Astrocyte (in vitro differentiated cells and primary cell): ENCODE results near the gene LZTS2.

Experiments
- EZH2 ChIP-seq: IDR thresholded peaks from 2 replicates; pipeline ENCODE4 v1.6.1; 2012; ENCODE audit warnings: mild to moderate bottlenecking, low read length, inconsistent platforms; ENCODE audit not compliant: insufficient read depth
- TF ChIP-seq, protein P1 (sequence below): IDR thresholded peaks from 2 replicates; pipeline ENCODE4 v1.5.1; 2011; ENCODE audit warnings: low read depth, mild to moderate bottlenecking, inconsistent platforms, low read length, moderate library complexity; ENCODE audit not compliant: insufficient read depth

DNA sequence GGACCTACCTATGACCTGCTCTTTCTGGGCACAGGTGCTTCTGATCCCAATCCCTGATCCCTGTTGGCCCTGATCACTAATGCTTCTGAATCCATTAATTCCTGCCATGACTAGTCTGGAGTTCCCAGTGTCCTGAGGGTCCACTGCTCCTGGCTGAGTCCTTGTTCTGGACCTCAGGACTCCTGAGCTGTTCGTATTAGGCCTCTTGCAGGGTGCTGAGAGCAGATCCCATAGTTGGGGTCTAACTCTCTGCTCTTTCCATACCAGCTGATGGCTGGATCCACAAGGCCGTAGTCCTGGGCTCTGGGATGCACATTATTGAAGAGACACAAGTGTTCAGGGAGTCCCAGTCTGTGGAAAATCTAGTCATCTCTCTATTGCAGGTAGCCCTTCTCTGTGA lies 19.3 kb upstream of the LZTS2 start:
- TF ChIP-seq, protein P1, sequence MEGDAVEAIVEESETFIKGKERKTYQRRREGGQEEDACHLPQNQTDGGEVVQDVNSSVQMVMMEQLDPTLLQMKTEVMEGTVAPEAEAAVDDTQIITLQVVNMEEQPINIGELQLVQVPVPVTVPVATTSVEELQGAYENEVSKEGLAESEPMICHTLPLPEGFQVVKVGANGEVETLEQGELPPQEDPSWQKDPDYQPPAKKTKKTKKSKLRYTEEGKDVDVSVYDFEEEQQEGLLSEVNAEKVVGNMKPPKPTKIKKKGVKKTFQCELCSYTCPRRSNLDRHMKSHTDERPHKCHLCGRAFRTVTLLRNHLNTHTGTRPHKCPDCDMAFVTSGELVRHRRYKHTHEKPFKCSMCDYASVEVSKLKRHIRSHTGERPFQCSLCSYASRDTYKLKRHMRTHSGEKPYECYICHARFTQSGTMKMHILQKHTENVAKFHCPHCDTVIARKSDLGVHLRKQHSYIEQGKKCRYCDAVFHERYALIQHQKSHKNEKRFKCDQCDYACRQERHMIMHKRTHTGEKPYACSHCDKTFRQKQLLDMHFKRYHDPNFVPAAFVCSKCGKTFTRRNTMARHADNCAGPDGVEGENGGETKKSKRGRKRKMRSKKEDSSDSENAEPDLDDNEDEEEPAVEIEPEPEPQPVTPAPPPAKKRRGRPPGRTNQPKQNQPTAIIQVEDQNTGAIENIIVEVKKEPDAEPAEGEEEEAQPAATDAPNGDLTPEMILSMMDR, result no peak
- TF ChIP-seq EZH2, result no peak
